SJCRH30 (cell line): Measurements from ENCODE around the gene CDK9. TPM values are rescaled to one million over a fixed set of nuclear protein-coding genes. Genes with fewer than 3 reads are reported as not detected.

Source experiments
- DNase-seq, 2 experiments: peaks; one replicate each; pipeline ENCODE4 v3.0.0-alpha.2; 2015 to 2020
- H3K27ac ChIP-seq: fragments of 250-450 bp; sonication (Bioruptor Pico); 2 replicates; pipeline ENCODE4 v1.5.1; 2020; ENCODE audit warnings: mild to moderate bottlenecking, moderate library complexity
- H3K27me3 ChIP-seq: fragments of 250-450 bp; sonication (Bioruptor Pico); 2 replicates; pipeline ENCODE4 v1.5.1; 2020; ENCODE audit warnings: mild to moderate bottlenecking, moderate library complexity
- H3K36me3 ChIP-seq: fragments of 250-450 bp; sonication (Bioruptor Pico); 2 replicates; pipeline ENCODE4 v1.5.1; 2020; ENCODE audit warnings: mild to moderate bottlenecking, moderate library complexity
- H3K4me1 ChIP-seq: fragments of 250-450 bp; sonication (Bioruptor Pico); 2 replicates; pipeline ENCODE4 v1.5.1; 2020; ENCODE audit warnings: mild to moderate bottlenecking, moderate library complexity
- H3K4me3 ChIP-seq: fragments of 250-450 bp; sonication (Bioruptor Pico); 2 replicates; pipeline ENCODE4 v1.5.1; 2020; ENCODE audit warnings: mild to moderate bottlenecking, moderate library complexity
- H3K9me3 ChIP-seq: fragments of 250-450 bp; sonication (Bioruptor Pico); replicated peaks from 2 replicates; pipeline ENCODE4 v1.5.1; 2020; ENCODE audit warnings: mild to moderate bottlenecking, moderate library complexity
- total RNA-seq: library from RNA; depleted of rRNA; stranded (reverse); fragments of >200 nt; shearing (Covaris generic); gene quantifications from 2 replicates; pipeline ENCODE4 v1.2.3, GENCODE V29; 2014; rRNA removed

Gene CDK9
- total RNA-seq: 19.2 and 21.8 TPM in 2 replicates

DNA sequence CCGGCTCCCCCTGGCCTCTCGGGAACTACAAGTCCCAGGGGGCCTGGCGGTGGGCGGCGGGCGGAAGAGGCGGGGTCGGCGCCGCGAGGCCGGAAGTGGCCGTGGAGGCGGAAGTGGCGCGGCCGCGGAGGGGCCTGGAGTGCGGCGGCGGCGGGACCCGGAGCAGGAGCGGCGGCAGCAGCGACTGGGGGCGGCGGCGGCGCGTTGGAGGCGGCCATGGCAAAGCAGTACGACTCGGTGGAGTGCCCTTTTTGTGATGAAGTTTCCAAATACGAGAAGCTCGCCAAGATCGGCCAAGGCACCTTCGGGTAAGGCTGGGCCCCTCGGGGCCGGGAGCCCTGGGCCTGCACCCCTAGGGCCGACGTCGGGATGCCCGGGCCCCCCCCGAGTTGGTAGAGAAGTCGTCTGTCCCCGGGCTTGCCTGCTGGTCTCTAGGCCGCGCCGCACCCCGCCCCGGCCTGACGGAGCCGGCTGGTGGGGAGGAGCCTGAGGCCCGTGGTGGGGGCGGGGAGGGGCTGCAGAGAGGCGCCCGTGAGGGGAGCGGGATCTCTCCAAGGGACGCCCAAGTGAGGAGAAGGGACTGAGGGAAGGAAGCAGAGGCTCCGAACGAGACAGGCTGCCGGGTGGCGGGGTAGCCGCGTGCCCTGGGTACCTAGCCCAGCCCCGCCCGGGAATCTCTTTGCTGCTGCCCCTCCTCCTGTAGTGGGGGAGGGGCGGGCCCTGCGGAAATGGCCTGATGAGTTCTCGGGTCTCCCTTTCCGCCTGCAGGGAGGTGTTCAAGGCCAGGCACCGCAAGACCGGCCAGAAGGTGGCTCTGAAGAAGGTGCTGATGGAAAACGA lies at the start of gene CDK9:
Gene CDK9, plus strand, starts transcription at position 102 of the 840 bp plus-strand sequence. Its CDS starts 115 bp downstream, at position 217.
- Histone ChIP-seq H3K4me1 (peaks cover 13% of the 10 kb centered on the region), H3K9me3 (no peaks in the 10 kb centered on the region), H3K27ac (peak within 1 kb of the TSS; percentile 65), H3K36me3 (peaks cover 43% of the 10 kb centered on the region), H3K27me3 (no peaks in the 10 kb centered on the region), H3K4me3 (peak within 1 kb of the TSS; percentile 97)
- DNase-seq: peak; percentile 94 to 95

DNA sequence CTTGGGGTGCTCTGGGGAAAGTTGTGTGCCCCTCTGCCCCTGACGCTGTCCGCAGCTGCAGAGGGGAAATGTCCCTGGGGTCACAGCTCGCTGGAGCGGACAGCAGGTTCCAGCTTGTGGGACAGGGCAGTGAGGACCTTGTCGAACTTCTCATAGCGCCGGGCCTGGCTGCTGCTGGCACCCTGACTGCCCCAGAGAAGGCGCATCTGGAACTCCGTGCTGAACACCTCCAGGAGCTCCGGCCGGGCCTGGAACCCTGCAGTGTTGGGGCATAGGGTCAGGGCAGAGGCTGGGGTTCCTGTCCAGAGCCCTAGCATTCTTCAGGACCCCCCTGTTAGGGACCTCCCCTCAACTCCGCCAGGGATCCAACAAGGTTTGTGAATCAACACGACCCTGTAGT lies 47.2 kb upstream of the CDK9 start:
- H3K4me1 ChIP-seq: peaks cover 7% of the 10 kb centered on the region; the same call in 1 of the 2 replicates

DNA sequence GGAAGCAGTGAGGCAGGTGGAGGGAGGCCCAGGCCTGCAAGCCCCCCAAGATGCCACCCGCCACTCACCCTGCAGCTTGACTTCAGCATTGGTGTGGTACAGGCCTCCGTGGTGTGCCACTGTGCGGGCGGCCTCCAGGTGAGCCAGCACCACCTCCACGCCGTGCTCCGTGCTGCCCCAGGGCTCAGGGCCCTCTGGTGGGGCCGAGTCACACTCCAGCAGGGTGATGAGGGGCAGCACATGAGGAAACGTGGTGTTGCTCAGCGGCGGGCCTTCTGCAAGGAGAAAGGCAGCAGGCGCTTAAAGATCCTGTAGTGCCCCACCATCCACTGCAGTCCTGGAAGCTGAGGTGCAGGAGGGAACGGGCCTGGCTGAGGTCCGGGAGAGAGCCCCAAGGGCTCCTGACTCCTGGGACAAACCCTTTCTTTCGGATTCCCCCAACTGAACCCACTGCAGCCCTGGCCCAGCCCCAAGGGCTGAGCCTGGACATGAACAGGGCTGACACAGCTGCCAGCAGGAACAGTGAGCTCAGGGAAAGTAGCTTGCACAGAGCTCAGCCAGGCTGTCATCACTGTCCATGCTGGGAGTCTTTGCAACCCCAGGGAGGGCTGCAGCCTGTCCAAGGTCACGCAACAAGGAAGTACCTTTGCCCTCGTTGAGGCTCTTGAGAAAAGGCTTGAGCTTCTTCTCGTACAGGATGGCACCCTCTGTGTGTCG lies 46.1 kb upstream of the CDK9 start:
- Histone ChIP-seq H3K4me3 (no peak overlapping the region), H3K27me3 (no peaks in the 10 kb centered on the region), H3K27ac (no peak overlapping the region), H3K9me3 (no peaks in the 10 kb centered on the region), H3K36me3 (no peaks in the 10 kb centered on the region), H3K4me1 (peaks cover 7% of the 10 kb centered on the region; the same call in 1 of the 2 replicates)
- DNase-seq: no peak

More for the DNA sequence above, 47.2 kb upstream of the CDK9 start:
- H3K27ac ChIP-seq: no peak overlapping the region
- H3K27me3 ChIP-seq: no peaks in the 10 kb centered on the region
- DNase-seq: no peak
- H3K36me3 ChIP-seq: no peaks in the 10 kb centered on the region
- H3K9me3 ChIP-seq: no peaks in the 10 kb centered on the region
- H3K4me3 ChIP-seq: no peak overlapping the region

DNA sequence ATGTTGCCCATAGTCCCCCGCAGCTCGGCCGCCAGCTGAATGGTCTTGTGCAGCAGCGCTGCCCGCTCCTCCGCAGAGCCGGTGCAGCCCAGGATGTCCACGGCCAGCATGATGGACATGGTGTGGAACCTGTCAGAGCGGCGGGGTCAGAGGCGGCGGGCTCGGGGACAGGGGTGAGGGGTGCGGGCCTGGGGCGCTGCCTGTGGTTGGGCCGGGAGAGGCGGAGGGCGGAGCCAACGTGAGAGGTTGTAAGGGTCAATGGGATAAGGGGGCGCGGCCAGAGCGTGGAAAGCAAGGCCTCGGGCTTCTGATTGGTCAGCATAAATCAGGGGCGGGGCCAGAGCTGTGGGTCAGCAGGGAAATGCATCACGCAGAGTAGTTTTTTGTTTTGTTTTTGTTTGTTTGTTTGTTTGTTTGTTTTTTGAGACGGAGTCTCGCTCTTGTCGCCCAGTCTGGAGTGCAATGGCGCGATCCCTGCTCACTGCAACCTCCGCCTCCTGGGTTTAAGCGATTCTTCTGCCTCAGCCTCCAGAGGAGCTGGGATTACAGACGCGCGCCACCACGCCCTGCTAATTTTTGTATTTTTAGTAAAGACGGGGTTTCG lies 43.9 kb upstream of the CDK9 start:
- Histone ChIP-seq H3K27ac (no peak overlapping the region), H3K4me1 (0 out of 2 replicates have a peak, but pooled peaks cover 3% of the 10 kb centered on the region), H3K27me3 (no peaks in the 10 kb centered on the region), H3K9me3 (no peaks in the 10 kb centered on the region), H3K36me3 (no peaks in the 10 kb centered on the region), H3K4me3 (no peak overlapping the region)
- no peak for DNase-seq

DNA sequence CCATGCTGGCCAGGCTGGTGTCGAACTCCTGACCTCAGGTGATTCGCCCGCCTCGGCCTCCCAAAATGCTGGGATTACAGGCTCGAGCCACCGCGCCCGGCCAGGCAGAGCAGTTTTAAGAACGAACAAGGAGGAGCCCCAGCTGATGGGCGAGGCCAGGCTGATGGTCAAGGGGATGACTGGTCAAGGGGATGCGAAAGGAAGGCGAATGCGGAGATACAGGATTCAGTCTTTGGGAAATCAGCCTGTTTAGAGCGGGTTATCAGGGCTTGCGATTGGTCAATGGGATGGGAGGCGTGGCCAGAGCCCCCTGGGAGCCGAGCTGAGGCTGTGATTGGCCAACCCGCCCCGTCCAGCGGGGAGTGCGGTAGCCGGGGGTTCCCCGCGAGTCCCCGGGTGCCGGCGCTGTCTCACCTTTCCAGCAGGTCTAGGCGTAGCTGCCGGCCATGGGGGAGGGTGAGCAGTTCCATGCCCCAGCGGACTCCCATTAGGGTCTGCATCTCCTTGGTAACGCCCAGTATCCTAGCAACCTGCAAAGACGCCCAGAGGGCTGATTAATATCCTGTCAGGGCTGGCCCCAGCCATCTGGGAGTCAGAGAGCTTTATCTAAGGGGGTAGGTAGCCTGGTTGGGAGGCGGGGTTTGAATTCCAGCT lies 43.3 kb upstream of the CDK9 start:
- H3K4me1 ChIP-seq: 0 out of 2 replicates have a peak, but pooled peaks cover 3% of the 10 kb centered on the region
- H3K27ac ChIP-seq: no peak overlapping the region
- no peak overlapping the region for H3K4me3 ChIP-seq
- no peak for DNase-seq
- no peaks in the 10 kb centered on the region for H3K36me3 ChIP-seq
- no peaks in the 10 kb centered on the region for H3K27me3 ChIP-seq
- no peaks in the 10 kb centered on the region for H3K9me3 ChIP-seq

DNA sequence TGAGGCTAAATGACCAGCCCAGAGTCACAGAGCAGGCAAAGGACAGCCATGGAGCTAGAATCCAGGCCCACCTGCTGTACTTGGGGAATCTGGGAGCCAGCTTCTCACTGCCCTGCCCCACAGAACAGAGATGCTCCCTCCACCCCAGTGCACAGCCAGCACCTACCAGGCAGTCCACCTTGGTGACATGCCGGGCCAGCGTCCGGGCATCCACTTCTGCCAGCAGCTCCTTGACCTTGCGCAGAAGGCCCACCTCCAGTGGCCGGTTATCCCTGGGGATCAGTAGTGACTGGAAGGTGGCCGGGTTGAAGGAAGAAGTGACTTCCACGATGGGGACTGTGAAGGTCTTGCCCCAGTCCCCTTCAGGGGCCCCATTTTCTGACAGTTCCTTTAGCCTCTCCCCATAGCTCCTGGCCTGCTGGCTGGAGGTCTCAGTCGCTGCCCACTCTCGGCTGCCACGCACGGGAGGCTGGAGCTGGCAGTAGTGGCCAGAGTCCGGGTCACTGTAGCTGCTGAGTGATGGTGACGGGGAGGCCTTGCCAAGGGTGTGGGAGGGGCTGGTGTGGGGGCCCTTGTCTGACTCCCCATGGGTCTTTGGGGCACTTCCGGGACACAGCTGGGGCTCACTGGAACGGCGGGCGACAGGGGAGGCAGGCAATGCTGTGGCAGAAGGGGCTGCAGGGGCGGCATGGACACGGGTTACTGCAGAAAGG lies 41.3 kb upstream of the CDK9 start:
- no peak overlapping the region for H3K4me3 ChIP-seq
- no peaks in the 10 kb centered on the region for H3K27me3 ChIP-seq
- H3K4me1 ChIP-seq: 0 out of 2 replicates have a peak, but pooled peaks cover 3% of the 10 kb centered on the region
- no peak for DNase-seq
- no peaks in the 10 kb centered on the region for H3K9me3 ChIP-seq
- no peak overlapping the region for H3K27ac ChIP-seq
- no peaks in the 10 kb centered on the region for H3K36me3 ChIP-seq

DNA sequence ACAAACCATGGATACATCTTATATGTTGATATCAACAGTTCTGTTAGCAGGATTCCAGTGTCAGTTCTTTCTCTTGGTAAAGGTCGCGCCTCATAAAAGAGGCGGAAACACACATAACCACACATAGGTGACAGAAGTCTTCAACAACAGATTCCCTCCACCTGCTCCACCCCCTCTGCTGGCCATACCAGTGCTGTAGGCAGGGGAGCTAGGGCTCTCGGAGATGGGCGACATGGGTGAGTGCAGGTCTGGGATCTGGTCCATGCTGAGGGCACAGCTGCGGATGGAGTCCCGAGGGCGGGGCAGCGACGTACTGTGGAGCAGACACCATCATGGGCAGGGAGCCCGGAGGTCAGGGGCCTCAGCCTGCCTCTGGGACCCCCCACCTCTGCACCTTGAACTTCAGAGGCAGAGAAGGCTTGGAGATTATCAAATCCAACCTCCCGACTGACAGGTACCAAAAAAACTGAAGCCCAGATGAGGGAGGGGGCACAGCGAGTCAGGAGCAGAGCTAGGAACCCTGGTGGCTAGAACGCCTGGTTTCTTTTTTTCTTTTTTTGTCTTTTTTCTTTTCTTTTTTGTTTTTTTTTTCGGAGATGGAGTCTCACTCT lies 38.8 kb upstream of the CDK9 start:
- Histone ChIP-seq H3K36me3 (no peaks in the 10 kb centered on the region), H3K27me3 (no peaks in the 10 kb centered on the region), H3K4me3 (no peak overlapping the region), H3K9me3 (no peaks in the 10 kb centered on the region), H3K4me1 (no peaks in the 10 kb centered on the region), H3K27ac (no peak overlapping the region)
- DNase-seq: no peak

DNA sequence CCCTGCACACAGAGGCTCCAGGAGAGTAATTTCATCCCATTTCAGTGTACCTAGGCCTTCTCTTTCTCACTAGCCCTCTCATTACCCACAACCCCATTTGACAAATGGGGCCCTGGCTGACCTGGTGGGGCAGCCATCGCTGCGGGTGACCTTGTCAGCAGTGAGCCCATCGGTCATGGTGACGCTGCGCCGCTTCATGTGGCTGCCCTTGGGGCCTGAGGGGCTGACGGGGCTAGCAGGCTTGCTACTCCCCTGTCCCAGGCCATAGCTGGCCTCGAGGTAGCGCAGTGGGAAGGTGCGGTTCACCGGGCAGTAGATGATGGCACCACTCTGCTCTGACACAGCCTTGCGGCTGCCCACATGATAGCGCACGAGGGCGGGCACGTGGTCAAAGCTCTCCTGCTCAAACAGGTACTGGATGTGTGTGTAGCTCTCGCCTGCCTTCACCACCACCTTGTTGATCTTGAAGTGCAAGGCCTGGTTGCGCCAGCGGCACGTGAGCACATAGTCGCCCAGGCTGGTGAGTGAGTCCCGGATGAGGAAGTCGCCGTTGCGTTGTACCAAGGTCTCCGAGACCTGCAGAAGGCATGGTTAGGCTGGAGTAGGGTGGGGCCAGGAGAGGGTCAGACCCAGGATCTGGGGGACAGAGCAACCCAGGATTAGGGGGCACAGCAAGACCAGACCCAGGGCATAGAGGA lies 36.6 kb upstream of the CDK9 start:
- H3K4me3 ChIP-seq: no peak overlapping the region
- DNase-seq: no peak
- H3K4me1 ChIP-seq: no peaks in the 10 kb centered on the region
- no peaks in the 10 kb centered on the region for H3K9me3 ChIP-seq
- no peak overlapping the region for H3K27ac ChIP-seq
- no peaks in the 10 kb centered on the region for H3K36me3 ChIP-seq
- H3K27me3 ChIP-seq: peaks cover 8% of the 10 kb centered on the region

DNA sequence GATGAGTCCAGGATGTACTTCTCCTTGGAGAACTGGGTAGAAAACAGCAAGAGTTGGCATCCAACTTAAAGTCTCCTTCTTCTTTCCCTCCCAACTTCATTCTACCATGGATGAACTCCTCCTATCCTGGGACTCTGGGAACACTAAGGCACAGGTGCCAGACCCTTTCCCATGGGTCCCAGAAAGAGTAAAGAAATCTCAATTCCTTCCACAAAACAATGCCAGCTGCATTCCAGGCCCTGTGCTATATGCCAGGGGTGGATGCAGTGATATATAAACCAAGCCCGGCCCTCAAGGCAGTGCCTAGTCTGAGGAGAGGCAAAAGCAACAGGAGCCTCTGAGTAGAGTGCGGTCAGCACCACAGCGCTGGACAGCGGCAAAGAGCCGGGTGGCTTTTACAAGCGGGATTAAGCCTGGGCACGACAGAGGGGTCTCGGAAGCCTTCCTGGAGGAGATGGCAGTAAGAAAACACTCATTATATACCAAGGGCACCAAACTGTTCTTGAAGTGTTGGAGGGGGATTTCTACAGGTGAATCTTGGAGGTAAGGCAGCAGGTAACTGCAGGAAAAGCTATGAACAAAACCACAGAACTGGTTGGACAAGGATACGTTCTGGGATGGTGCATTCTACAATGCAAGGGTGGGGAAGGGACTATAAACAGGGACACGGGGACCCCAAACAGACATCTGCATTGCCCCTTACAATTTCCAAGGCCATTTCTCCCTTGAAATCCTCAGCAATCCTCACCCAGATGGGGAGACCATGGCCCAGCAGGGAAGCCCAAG lies 34.4 kb upstream of the CDK9 start:
- peaks cover 18% of the 10 kb centered on the region for H3K27me3 ChIP-seq
- H3K4me1 ChIP-seq: no peaks in the 10 kb centered on the region
- H3K9me3 ChIP-seq: no peaks in the 10 kb centered on the region
- no peak overlapping the region for H3K4me3 ChIP-seq
- H3K27ac ChIP-seq: no peak overlapping the region
- H3K36me3 ChIP-seq: no peaks in the 10 kb centered on the region
- DNase-seq: peak in 1 of 2 experiments; percentile 58

DNA sequence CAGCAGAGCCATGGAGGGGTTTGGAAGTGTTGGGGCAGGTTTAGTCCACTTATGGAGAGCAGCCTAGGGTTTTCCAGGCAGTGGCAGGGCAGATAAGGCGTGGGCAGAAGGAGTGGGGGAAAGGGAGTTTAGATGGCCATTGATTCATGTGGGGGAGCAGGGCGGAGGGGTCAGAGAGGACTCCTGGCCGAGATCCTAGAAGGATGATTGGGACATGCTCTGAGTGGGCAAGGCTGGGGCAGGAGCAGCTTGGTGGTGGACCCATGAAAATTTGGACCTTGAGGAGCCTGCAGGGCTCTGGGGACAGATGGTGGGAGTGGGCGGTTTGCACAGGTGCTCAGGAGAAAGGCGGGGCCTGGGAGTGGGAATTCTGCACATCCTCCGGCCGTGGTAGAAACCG lies 32.7 kb upstream of the CDK9 start:
- Histone ChIP-seq H3K4me1 (no peaks in the 10 kb centered on the region), H3K27ac (no peak overlapping the region), H3K27me3 (peaks cover 18% of the 10 kb centered on the region), H3K36me3 (no peaks in the 10 kb centered on the region), H3K9me3 (no peaks in the 10 kb centered on the region), H3K4me3 (no peak overlapping the region)
- no peak for DNase-seq

DNA sequence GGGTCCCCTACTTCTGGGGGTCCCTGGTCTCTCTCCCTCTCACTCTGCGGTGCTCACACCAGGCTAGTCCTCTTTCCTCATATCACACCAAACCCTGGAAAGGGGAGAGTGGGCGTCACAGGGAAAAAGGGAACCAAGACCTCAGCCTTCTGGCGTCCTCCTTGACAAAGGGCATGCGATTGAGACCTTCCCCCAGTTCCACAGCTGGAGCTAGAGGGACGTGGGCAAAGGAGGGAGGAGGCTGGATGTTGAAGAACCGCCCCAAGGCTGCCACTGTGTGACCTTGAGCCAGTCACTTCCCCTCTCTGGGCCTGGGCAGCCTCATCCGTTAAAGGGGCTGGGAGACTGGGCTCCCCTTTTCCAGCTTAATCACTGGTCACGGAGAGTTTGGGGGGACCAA lies 32.2 kb upstream of the CDK9 start:
- Histone ChIP-seq H3K4me1 (no peaks in the 10 kb centered on the region), H3K27me3 (peaks cover 18% of the 10 kb centered on the region), H3K9me3 (no peaks in the 10 kb centered on the region), H3K36me3 (no peaks in the 10 kb centered on the region), H3K4me3 (no peak overlapping the region), H3K27ac (no peak overlapping the region)
- DNase-seq: no peak

DNA sequence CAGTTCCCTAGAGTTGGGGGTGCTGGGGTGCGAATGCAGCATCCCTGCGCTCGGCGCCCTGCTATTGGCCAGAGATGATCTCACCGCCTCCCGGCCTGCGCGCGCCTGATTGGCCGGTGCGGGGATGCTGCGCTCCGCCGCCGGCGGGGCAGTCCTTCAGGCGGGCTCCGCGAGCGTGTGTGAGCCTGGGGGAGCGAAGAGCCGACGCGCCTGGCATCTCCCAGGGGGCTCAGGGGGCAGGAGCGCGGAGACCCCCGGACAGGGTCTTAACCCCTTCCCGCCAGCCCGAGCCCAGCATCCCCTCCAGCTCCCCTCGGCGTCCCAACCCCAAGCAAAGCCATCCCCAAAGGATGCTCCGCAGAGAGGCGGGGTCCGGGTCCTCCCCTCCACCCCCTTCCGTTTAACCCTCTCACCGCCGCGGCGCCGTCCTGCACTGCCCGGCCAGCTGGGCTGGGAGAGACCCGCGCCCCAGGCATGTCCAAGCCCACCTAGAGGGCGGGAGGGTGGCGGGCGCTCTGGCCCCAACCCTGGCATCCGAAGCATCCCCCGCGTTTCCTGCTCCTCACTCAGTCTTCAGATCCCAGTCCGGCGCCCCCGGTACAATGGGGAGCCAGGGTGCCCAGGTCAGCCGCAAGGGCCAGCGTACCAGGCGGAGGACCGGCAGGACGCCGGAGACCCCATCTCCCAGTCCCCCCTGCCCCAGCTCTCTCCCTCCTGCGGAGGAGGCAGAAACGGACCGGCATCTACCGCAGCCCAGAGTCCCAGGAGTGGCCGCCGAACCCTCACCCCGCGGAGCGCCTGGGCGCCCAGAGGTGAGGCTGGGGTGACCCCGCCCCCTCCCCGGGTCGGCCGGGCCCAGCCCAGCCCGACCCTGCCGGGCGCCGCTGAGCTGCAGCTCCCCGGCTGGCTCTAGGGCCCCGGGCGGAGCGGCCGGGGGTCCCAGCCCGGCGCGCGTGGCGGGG lies 31.5 kb upstream of the CDK9 start:
- H3K27ac ChIP-seq: no peak overlapping the region
- H3K4me3 ChIP-seq: peak overlapping the region; percentile 30
- H3K9me3 ChIP-seq: no peaks in the 10 kb centered on the region
- no peaks in the 10 kb centered on the region for H3K4me1 ChIP-seq
- H3K27me3 ChIP-seq: peaks cover 18% of the 10 kb centered on the region
- DNase-seq: no peak
- no peaks in the 10 kb centered on the region for H3K36me3 ChIP-seq
